GM18861 (cell line): ENCODE measurements around the gene SCUBE3.

Experiments used
- ATAC-seq: cut with Tn5 transposase; IDR thresholded peaks from one replicate; pipeline ENCODE4 v1.9.1; 2021; ENCODE audit not compliant: unreplicated experiment

The SCUBE3 gene

DNA sequence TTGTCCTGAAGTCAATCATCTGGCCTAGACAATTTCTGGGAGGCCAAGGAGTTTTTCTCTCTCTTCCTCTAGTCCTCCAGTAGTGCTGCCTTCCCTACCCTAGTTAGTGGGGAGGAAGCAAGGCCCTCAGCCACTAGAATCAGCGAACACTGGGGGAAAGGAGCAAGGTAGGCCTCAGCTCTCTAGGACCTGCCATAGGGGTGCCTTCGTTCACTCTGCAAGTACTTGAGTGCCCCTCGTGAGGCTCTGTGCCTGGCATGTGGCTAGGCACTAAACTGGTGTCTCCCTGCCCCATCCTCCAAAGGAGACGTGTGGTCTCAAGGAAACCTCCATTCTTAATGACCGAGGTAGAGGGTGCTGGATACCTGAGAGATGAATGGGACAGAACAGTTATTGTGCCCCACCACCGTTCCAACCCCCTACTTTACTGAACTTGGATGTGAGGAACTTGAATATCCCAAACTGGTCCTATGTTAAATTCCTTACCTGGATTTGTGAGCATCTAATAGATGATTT, 84.9 kb downstream of the SCUBE3 start:
- no peak for ATAC-seq

DNA sequence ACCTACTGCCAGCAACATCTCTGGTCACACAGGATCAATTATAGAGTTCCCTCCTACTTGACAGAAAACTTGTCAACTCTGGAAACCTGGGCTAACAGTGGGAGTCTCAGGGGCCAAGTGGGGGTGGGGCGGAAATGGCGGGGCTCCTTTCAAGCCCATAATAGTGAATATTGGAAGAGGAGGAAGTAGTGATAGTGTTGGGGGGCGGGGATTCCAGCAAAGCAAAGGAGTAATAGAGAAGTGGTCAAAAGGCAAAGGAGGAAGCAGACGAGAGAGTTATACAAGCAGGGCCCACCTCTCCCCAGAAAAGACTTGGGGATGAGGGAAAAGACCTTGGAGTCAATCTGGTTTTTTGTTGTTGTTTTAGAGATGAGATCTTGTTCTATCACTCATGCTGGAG, 85.9 kb downstream of the SCUBE3 start:
- ATAC-seq, result no peak

DNA sequence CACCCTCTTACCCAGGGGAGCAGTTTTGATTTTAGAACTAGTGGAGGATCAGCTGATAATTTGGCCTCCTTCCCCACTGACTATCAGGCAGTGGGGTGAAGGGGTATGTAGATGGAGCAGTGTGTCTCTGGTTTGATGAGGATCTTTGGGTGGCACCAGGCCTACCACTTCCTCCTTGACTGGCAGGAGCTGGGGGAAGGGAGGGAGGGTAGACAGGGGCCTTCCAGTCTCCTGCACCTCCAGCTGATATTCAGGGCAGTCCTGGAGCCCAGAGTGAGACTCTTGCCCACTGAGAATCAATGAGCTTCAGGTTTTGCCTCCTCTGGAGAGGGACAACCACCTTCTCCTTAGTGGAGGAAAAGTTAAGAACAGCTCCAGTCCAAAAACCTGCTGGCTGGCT, 87.1 kb downstream of the SCUBE3 start:
- no peak for ATAC-seq
